DMS53 (cell line): ENCODE data around the gene FREY1.

ENCODE experiments used
- DNase-seq: peaks from one replicate; lab custom pipeline; 2025; lab: John Stamatoyannopoulos, UW

FREY1 gene

GRCh38 chr11:45906965-45907611 lies at the start of gene FREY1:
Gene FREY1, minus strand, starts transcription at chr11:45907271. Its CDS starts 26 bp downstream, at chr11:45907245.
- no peak for DNase-seq

- no peak for DNase-seq
Measured at GRCh38 chr11:45949992-45950407, 42.9 kb upstream of the FREY1 start.

- no peak for DNase-seq
Measured at GRCh38 chr11:45948356-45948755, 41.3 kb upstream of the FREY1 start.

- no peak for DNase-seq
Measured at GRCh38 chr11:45947885-45948284, 40.8 kb upstream of the FREY1 start.

GRCh38 chr11:45945397-45945999 lies 38.4 kb upstream of the FREY1 start:
- no peak for DNase-seq

- no peak for DNase-seq
Measured at GRCh38 chr11:45942381-45942780, 35.3 kb upstream of the FREY1 start.

GRCh38 chr11:45941285-45941684 lies 34.2 kb upstream of the FREY1 start:
- DNase-seq: no peak

GRCh38 chr11:45939836-45940235 lies 32.8 kb upstream of the FREY1 start:
- DNase-seq: no peak

- no peak for DNase-seq
Measured at GRCh38 chr11:45937916-45938315, 30.8 kb upstream of the FREY1 start.

- DNase-seq: no peak
Measured at GRCh38 chr11:45936511-45937054, 29.5 kb upstream of the FREY1 start.

- no peak for DNase-seq
Measured at GRCh38 chr11:45935349-45936064, 28.4 kb upstream of the FREY1 start.

GRCh38 chr11:45934580-45935318 lies 27.7 kb upstream of the FREY1 start:
- DNase-seq: peak; percentile 21

- no peak for DNase-seq
Measured at GRCh38 chr11:45933846-45934579, 26.9 kb upstream of the FREY1 start.

GRCh38 chr11:45933131-45933831 lies 26.2 kb upstream of the FREY1 start:
- no peak for DNase-seq

- no peak for DNase-seq
Measured at GRCh38 chr11:45932217-45932616, 25.1 kb upstream of the FREY1 start.

GRCh38 chr11:45931739-45932138 lies 24.7 kb upstream of the FREY1 start:
- DNase-seq: no peak

- no peak for DNase-seq
Measured at GRCh38 chr11:45930951-45931570, 24.0 kb upstream of the FREY1 start.

GRCh38 chr11:45930031-45930794 lies 23.1 kb upstream of the FREY1 start:
- peak; percentile 96 for DNase-seq

- DNase-seq: peak; percentile 84
Measured at GRCh38 chr11:45929486-45930030, 22.5 kb upstream of the FREY1 start.
